Effector CD8-positive, alpha-beta T cell (primary cell): ENCODE measurements around the gene KIF14.
"Not testable (repeated sequence)": the region's sequence is repeated elsewhere in the genome, so short reads cannot be mapped to it uniquely, and the experiment has no call there.

Experiments used
- DNase-seq: peaks from one replicate; lab custom pipeline; 2025; lab: John Stamatoyannopoulos, UW

Gene KIF14

GRCh38 chr1:200540281-200540680 lies 80.3 kb downstream of the KIF14 start:
- no peak for DNase-seq

DNA sequence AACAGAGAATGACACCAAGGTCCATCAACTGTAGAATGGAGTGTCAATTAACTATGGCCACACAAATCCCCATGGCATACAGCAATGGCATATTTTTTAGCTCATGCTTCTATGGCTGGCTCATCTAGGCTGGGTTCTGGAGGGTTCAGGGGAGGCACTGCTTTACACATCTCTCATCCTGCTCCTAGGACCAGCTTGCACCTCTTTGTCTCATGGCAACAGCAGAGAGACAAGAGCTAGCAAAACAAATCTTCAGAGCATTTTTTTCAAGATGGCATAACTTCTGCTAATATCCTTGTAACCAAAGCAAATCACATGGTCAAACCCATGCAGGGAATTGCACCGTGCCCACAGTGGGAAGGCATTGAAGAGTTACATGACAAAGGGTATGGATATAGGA lies 82.4 kb downstream of the KIF14 start:
- DNase-seq, result no peak

DNA sequence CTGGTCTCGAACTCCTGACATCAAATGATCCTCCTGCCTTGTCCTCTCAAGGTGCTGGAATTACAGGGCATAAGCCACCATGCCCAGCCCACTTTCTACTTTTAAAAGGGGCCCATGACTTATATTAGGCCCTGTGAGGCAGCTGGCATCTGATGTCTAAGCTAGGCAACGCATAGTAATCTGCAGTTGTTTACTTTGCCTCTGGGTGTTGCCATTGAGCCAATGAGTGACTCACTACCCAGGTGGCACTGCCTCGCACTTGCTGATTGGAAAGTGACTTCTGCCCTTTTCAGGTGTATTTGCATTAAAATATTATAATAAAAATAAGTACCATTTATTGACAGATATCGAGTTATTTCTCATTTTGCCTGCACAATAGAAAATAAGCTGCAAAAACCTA lies 84.9 kb downstream of the KIF14 start:
- DNase-seq, result no peak

- peak; percentile 15 for DNase-seq
Observed at GRCh38 chr1:200530623-200531261, 89.8 kb downstream of the KIF14 start.

DNA sequence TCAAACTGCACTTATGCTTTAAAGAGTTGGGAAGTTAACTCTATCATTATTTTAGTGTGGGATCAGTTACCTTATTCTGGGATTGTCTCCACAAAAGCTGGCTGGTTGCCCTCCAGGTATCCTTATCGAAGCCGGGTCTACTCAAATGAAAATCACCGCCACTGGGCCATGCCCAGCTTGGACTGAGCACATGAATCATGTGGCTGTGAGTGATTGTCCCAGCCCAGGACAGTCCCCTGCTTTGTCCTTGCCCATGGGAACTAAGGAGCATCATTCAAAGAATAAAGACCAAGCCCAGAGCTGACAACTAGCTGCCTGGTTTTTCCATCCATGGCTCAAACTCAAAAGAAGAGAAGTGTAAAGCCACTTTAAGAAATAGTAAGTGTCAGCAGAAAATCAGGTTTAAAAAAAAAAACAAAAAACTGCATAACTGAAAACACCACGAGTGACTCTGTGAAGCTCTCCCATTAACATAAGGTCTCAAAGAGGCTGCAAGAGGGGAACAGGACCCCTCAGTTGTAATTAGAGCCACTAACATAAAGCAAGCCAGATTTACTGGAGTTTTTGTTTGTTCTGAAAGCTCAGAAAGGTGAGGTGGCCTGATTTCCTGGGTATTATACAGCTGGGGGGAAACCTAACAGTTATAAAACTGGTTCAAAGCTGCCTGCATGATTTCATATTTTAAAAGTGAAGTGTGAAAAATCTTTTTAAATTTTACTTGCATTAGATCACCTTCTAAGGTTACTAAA lies 91.5 kb downstream of the KIF14 start:
- DNase-seq, result no peak

- DNase-seq, result no peak
Observed at GRCh38 chr1:200527670-200528069, 92.9 kb downstream of the KIF14 start.

DNA sequence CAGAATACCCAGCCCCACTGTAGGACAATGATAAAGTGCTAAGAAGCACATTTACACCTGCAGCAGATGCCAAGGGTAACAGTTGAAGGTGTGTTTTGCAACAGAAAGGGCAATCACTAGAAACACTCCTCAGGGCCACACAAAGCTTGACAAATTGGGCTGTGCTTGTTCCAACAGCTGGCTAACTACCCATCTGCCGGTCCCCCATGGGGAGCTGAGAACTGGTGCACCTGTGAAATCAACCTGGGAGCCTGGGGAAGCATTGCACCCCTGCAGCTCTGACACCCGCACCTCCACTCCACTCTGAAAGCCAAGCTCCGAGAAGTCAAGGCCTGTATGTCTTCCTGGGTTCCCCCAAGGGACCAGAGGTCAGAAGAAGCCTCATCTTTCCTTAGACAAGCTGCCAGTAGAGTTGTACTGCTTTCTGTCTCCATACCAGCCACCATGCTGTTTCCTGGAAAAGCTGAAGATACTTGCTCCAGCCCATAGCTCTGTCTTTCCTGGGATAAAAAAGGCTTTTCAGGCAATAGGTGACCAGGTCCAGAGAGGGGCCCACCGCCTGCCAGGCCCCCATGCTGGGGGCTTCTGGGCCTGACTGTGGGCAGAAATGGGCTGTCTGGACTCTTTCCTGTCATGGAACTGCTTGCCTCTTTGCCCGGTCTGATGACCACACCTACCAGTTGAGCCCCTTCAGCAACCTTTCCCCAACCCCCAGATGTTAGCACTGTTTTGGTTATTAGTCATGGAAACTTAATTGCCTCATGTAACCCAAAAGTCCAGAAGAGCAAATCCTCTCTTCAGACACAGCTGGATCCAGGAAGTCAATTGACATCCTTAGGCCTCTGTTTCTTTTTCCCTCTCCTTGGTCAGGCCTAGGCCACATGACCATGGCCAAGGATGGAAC lies 93.6 kb downstream of the KIF14 start:
- no peak for DNase-seq

- no peak for DNase-seq
Observed at GRCh38 chr1:200525090-200525987, 95.2 kb downstream of the KIF14 start.

DNA sequence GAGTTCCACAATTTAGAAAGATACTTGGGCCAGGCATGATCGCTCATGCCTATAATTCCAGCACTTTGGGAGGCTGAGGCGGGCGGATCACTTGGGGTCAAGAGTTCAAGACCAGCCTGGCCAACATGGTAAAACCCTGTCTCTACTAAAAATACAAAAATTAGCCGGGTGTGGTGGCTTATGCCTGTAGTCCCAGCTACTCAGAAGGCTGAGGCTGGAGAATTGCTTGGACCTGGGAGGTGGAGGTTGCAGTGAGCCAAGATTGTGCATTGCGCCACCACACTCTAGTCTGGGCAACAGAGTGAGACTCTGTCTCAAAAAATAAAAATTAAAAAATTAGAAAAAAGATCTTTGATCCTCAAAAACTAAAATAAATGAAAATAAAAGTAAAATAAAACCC lies 96.0 kb downstream of the KIF14 start:
- not testable (repeated sequence) for DNase-seq

- no peak for DNase-seq
Observed at GRCh38 chr1:200524092-200524491, 96.5 kb downstream of the KIF14 start.

- no peak for DNase-seq
Observed at GRCh38 chr1:200520735-200521134, 99.8 kb downstream of the KIF14 start.

DNA sequence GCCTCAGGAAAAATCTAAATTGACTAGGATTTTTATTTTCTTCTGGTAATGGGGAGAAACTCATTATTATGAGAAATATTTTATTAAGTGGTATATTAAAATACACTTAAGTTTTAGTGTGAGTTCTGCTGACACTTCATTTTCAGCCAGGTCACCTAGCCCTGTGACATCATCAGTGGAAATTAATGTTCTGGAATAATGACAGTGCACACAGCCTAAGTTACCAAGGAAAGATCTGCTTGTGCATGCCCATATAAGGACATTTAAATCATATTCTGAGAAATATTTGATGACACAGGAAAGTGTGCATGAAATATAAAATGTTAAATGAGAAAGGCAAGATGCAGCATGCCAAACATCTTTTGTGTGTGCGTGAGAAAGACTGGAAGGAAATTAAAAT lies 102.0 kb downstream of the KIF14 start:
- no peak for DNase-seq

DNA sequence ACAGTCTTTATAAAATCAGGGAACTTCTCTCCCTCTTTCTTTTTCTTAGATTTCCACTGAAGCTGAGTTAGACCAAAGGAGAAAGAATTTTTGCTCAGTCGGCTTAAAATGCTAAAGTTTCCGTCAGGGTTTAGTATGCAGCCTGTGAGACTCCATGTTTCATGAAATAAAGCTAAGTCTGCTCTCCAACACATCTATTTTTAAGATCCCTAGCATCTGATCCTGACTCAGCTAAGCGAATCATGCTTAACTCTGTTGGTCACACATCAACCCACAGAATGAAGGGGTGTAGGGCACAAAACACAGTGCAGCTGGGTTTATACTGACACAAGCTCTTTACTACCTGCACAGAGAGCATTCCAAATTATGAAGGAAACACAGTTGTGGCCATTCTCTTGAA lies 108.4 kb downstream of the KIF14 start:
- no peak for DNase-seq

- DNase-seq, result peak; percentile 48
Observed at GRCh38 chr1:200510228-200510623, 110.3 kb downstream of the KIF14 start.

DNA sequence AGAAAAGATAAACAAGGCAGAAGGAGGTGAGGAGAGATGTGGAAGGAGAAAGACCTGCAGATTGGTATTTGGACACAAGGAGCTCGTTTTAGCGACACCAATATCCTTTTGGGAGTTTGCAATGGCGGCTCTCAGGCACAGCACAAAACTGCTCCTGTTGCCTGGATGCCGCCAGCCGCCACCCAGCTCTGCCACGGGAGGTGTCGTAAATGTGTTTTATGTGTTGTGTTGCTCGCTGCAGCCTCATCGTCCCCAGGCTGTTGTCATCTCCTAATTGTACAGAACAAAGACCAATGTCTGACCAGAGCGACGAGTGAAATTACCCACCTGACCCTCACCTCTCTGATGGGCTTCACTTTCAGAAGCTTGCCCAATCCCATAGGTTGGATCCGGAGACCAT lies 114.1 kb downstream of the KIF14 start:
- no peak for DNase-seq

DNA sequence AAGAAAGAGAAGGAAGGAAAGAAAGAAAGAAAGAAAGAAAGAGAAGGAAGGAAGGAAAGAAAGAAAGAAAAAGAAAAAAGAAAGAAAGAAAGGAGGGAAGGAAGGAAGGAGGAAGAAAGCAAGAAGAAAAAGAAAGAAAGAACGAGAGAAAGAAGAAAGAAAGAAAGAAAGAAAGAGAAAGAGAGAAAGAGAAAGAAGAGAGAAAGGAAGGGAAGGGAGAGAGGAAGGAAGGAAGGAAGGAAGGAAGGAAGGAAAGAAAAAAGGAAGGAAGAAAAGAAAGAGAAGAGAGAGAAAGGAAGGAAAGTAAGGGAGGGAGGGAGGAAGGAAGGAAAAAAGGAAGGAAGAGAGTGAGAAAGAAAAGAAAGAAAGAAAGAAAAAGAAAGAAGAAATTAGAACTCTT lies 115.3 kb downstream of the KIF14 start:
- DNase-seq, result no peak
